Vagina (tissue), 2 donors: ENCODE results near the gene ITGA11.

Source experiments
- CTCF ChIP-seq, 3 experiments: fragments of 450-650 bp in 2 of 3; fragments of 200-600 bp in 1 of 3; sonication (generic) in 1 of 3; IDR thresholded peaks; one replicate each; pipeline ENCODE4 v1.5.1; 2017 to 2019; ENCODE audit warnings: antibody characterized with exemption in 3 of 3, mild to moderate bottlenecking in 2 of 3, moderate library complexity in 2 of 3
- POLR2A ChIP-seq, 2 donors: fragments of 450-650 bp; IDR thresholded peaks; one replicate each; pipeline ENCODE4 v1.6.1; 2017; ENCODE audit warnings: antibody characterized with exemption in 2 of 2, mild to moderate bottlenecking in 2 of 2, moderate library complexity in 2 of 2

GRCh38 chr15:68298336-68298735, 133.6 kb downstream of the ITGA11 start:
- TF ChIP-seq CTCF (IDR thresholded peaks at IDR 0.05) (no peak), POLR2A (IDR thresholded peaks at IDR 0.05) (no peak)
